Ishikawa (cell line): ENCODE results near the gene DHCR7.

Experiments used
- CEBPB ChIP-seq: IDR thresholded peaks from 2 replicates; pipeline ENCODE4 v1.6.1; 2012
- CREB1 ChIP-seq: IDR thresholded peaks from 2 replicates; pipeline ENCODE4 v1.6.1; 2012; ENCODE audit warnings: low read depth
- EGR1 ChIP-seq: IDR thresholded peaks from 2 replicates; pipeline ENCODE4 v1.6.1; 2012
- EP300 ChIP-seq: IDR thresholded peaks from 2 replicates; pipeline ENCODE4 v1.6.1; 2012; ENCODE audit warnings: borderline replicate concordance
- FOXM1 ChIP-seq: IDR thresholded peaks from 2 replicates; pipeline ENCODE4 v1.6.1; 2012; ENCODE audit warnings: low read depth, borderline replicate concordance
- NFIC ChIP-seq: IDR thresholded peaks from 2 replicates; pipeline ENCODE4 v1.6.1; 2012
- RAD21 ChIP-seq: IDR thresholded peaks from 2 replicates; pipeline ENCODE4 v1.6.1; 2012; ENCODE audit warnings: low read depth
- TAF1 ChIP-seq: IDR thresholded peaks from 2 replicates; pipeline ENCODE4 v1.6.1; 2012; ENCODE audit warnings: low read depth, mild to moderate bottlenecking
- TCF12 ChIP-seq: IDR thresholded peaks from 2 replicates; pipeline ENCODE4 v1.6.1; 2012; ENCODE audit warnings: low read depth
- TEAD4 ChIP-seq: IDR thresholded peaks from 2 replicates; pipeline ENCODE4 v1.6.1; 2012
- YY1 ChIP-seq: IDR thresholded peaks from 2 replicates; pipeline ENCODE4 v1.6.1; 2012; ENCODE audit warnings: low read depth
- ZBTB7A ChIP-seq: IDR thresholded peaks from 2 replicates; pipeline ENCODE4 v1.6.1; 2012; ENCODE audit warnings: low read depth
- TF ChIP-seq, protein P1 (sequence below): IDR thresholded peaks from 2 replicates; pipeline ENCODE4 v1.6.1; 2012; ENCODE audit warnings: low read depth, mild to moderate bottlenecking
- TF ChIP-seq, protein P2 (sequence below): IDR thresholded peaks from 2 replicates; pipeline ENCODE4 v1.6.1; 2012
- TF ChIP-seq, protein P3 (sequence below): IDR thresholded peaks from 2 replicates; pipeline ENCODE4 v1.6.1; 2012

Gene DHCR7

DNA sequence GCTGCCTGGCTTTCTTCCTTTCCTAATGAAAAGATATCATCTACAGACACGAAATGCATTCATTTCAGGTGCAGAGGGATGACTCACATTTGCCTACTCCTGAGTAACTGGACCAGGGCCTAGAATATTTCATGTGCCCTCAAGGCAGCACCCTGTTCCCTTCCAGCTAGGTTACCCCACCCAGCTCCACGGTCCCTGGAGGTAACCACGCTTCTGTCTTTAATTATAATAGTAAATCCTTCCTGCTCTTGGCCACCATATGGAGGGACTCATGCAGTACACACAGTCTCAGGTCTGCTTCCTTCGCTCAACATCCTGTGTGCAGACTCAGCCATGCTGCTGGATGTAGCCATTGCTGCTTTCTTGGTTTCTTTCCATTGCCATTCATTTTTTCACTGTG, 22.3 kb downstream of the DHCR7 start:
- TF ChIP-seq EP300: peak; percentile 20; the same call in 1 of the 2 replicates
- TF ChIP-seq ZBTB7A: no peak
- TF ChIP-seq, protein P1, sequence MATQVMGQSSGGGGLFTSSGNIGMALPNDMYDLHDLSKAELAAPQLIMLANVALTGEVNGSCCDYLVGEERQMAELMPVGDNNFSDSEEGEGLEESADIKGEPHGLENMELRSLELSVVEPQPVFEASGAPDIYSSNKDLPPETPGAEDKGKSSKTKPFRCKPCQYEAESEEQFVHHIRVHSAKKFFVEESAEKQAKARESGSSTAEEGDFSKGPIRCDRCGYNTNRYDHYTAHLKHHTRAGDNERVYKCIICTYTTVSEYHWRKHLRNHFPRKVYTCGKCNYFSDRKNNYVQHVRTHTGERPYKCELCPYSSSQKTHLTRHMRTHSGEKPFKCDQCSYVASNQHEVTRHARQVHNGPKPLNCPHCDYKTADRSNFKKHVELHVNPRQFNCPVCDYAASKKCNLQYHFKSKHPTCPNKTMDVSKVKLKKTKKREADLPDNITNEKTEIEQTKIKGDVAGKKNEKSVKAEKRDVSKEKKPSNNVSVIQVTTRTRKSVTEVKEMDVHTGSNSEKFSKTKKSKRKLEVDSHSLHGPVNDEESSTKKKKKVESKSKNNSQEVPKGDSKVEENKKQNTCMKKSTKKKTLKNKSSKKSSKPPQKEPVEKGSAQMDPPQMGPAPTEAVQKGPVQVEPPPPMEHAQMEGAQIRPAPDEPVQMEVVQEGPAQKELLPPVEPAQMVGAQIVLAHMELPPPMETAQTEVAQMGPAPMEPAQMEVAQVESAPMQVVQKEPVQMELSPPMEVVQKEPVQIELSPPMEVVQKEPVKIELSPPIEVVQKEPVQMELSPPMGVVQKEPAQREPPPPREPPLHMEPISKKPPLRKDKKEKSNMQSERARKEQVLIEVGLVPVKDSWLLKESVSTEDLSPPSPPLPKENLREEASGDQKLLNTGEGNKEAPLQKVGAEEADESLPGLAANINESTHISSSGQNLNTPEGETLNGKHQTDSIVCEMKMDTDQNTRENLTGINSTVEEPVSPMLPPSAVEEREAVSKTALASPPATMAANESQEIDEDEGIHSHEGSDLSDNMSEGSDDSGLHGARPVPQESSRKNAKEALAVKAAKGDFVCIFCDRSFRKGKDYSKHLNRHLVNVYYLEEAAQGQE: no peak
- no peak for TF ChIP-seq CEBPB
- TF ChIP-seq TCF12: peak; percentile 45; the same call in 1 of the 2 replicates

DNA sequence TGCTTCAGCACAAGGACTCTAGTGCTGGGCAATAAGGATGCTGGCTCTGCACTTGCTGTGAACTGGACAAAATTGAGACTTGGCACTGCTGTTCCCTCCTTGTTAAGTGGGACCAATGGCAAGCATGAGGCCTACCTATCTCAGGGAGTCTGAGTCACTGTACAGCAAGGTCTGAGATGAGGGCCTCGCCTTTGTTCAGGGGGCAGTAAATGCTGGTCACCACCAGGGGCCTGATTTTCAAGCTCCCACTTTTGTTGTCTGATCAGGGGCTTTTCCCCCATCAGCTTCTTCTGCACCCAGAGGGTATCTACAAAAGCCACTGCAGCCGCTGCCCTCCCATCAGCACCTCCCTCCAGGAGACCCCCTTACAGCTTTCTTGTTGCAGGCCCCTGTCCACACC, 22.8 kb downstream of the DHCR7 start:
- no peak for TF ChIP-seq FOXM1
- TF ChIP-seq TCF12: no peak
- TF ChIP-seq, protein P2, sequence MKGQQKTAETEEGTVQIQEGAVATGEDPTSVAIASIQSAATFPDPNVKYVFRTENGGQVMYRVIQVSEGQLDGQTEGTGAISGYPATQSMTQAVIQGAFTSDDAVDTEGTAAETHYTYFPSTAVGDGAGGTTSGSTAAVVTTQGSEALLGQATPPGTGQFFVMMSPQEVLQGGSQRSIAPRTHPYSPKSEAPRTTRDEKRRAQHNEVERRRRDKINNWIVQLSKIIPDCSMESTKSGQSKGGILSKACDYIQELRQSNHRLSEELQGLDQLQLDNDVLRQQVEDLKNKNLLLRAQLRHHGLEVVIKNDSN: no peak
- no peak for TF ChIP-seq TEAD4
- no peak for TF ChIP-seq CEBPB
- TF ChIP-seq, protein P3, sequence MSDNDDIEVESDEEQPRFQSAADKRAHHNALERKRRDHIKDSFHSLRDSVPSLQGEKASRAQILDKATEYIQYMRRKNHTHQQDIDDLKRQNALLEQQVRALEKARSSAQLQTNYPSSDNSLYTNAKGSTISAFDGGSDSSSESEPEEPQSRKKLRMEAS: no peak
- TF ChIP-seq RAD21: no peak
- TF ChIP-seq, protein P1: no peak
- no peak for TF ChIP-seq EP300

DNA sequence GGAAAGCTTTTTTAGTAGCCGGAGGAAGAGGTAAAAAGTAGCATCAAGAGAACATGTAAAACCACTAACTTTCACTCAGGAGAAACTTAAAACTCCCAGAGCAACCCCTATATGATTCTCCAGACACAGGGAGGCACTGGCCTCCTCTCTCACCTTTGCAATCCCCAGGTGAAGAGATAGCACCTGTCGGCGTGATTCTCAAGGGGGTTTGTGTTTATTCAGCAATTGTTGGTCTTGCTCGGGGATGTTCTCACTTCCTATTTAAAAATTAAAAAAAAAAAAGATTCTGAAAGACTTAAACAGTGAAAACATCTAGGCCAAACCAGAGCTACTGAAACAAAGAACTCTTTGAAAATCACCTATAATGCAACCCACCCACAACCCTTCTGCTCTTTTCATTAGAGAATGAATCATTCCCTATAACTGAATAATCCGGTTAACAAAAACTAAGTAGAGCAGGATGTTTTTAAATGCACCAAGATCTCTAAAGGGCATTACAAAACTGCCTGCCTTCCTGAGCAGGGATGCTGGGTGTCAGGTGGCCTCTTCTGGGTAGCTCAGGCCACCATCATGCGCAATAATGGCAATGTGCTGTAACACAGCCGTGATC, 24.9 kb downstream of the DHCR7 start:
- TF ChIP-seq FOXM1 (no peak), EGR1 (no peak), CEBPB (no peak), TEAD4 (no peak), EP300 (no peak), CREB1 (no peak), RAD21 (no peak), TCF12 (no peak), NFIC (no peak), TAF1 (no peak), YY1 (no peak), ZBTB7A (no peak)
- TF ChIP-seq, protein P2: no peak
- TF ChIP-seq, protein P1: no peak
- TF ChIP-seq, protein P3: no peak

DNA sequence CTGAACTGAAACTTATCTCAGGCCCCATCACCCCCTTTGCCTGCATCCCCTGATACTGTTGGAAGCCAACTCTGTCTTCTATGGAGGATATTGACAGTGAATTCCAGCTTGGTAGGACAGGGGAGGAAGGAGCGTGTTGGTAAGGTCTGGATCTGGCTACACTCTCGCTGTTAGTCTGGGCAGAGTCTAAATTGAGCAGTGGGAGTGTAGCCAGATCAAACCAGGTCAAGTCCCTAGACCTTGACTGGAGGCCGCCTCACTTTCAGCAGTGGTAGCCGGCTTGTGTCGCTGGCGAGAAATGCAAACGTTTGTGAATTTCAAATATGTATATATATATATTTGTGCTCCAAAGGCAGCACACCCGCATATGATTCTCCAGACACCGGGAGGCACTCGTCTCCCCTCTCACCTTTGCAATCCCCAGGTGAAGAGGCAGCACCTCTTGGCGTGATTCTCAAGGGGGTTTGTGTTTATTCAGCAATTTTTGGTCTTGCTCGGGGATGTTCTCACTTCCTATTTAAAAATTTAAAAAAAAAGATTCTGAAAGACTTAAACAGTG, 26.7 kb downstream of the DHCR7 start:
- TF ChIP-seq RAD21 (no peak), EP300 (no peak), FOXM1 (no peak), EGR1 (no peak), TAF1 (no peak), NFIC (no peak), CEBPB (no peak), ZBTB7A (no peak), YY1 (no peak), CREB1 (no peak), TCF12 (no peak), TEAD4 (no peak)
- TF ChIP-seq, protein P2: no peak
- TF ChIP-seq, protein P1: no peak
- TF ChIP-seq, protein P3: no peak
